Muscle of arm (tissue), 12 donors: ENCODE results near the gene NEDD9. TPM values are rescaled to one million over a fixed set of nuclear protein-coding genes. Genes with fewer than 3 reads are reported as not detected.
A peak's percentile ranks its signal among the peaks of the same experiment; 100 is the strongest.

Experiments
- DNase-seq: peaks from one replicate; pipeline ENCODE4 v3.0.0-alpha.2; 2013
- polyA plus RNA-seq, 12 donors: library from polyadenylated mRNA; unstranded; fragments of 120-200 nt; gene quantifications; one replicate each; pipeline ENCODE4 v1.2.1, GENCODE V29; 2013; ENCODE audit not compliant: insufficient read length in 12 of 12

Gene NEDD9
- polyA plus RNA-seq, 12 donors = 8.6 to 46.0 (median 12.2) TPM; not detected in 1

DNA sequence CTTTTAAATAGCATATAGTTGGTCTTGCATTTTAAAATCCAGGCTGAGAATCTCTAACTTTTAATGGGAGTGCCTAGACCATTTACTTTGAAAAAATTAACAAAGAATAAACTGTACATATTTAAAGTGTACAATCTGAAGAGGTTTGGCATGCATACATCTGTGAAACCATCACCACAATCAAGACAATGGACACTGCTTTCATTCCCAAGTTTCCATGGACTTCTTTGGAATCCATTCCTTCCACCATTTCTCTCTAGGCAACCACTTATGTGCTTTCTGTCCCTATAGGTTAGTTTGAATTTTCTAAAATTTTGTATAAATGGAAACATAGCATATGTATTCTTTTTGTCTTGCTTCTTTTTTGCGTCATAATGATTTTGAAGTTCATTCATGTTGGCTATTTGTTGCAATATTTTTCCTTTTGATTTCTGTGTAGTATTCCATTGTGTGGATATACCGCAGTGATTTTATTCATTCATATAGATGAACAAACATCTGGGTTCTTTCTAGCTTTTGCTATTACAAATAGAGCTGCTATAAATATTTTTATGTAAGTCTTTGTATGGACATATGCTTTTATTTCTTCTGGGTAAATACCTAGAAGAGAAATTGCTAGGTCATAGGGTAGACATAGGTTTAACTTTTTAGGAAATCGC, 50.9 kb downstream of the NEDD9 start:
- no peak for DNase-seq

DNA sequence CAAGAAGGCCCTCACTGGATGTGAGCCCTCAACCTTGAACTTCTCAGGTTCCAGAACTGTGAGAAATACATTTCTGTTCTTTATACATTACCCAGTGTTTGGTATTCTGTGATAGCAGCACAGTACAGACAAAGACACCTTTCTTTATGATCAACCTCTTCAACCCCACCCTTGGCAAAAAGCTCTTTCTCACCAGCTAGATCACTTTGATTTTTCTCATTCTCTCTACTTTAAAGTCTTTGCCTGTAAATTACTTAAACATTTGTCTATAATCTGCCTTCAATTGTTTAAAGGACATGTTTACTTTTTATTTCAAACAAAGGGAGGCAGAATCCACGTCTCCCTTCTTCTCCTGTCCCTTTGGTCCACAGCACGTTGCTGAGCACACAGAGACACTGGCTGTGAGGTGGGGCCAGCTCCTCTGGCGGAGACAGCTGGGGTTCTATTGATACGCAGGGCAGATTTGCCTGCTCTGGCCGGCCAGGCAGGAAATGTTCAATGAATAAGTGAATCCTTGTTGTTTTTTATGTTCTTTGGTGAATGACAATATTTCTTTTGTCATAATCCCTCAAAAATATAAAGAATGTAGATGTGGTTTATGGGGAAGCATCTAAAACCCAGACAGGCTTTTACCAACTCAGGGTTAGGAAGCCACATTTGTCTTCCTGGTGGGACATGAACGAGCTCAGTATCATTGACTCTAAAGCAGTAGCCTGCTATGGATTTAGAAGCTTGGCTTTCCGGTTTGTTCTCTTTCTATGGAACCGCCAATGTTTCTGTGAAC, 52.9 kb downstream of the NEDD9 start:
- DNase-seq = no peak

DNA sequence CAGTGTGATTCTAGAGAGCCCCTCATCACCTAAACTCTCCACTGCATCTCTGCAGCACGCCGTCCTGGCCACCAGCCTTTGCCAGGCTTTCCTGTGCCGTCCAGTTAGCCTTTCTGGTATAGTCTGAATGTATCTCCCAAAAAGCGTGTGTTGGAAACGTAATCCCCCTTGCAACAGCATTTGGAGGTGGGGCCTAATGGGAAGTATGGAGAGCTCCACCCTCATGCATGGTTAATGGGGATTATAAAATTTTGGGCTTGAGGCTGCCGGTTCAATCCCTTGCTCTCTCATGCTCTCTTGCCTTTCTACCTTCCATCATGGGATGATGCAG, 53.4 kb downstream of the NEDD9 start:
- DNase-seq = no peak

DNA sequence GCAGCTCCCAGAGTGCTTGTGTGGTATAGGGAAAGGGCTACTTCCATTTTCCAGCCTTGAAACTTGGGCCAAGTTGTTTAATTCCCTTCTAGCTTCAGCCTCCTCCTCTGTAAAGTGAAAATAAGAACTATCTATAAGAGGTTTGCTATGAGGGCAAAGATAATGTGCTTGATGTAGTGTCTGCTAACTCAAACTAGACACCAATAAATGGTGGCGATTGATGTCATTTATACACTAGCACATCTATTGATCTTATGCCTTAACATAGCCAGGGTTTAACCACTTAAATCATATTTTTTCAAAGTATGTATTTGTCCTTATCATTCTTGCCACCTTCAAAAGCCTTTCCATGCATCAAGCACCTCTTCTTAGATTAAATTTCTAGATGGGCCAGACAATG, 55.2 kb downstream of the NEDD9 start:
- no peak for DNase-seq

DNA sequence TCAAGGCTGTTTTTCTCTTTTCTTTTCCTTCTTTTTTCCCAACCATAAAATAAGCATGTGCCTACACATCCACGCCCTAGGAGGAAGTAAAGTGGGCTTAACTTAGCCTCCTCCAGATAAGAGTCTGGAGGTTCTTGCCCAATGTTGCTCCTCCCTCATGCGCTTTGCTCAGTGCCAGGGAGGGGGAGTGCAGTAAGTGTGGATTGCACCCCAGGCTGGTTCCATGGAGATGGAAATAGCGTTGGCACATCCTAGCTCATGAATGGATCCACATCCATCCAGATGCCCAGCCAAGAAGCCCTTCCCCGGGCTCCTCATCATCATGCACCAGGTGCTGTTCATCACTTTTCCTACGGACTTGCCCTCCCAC, 58.2 kb downstream of the NEDD9 start:
- DNase-seq = no peak

DNA sequence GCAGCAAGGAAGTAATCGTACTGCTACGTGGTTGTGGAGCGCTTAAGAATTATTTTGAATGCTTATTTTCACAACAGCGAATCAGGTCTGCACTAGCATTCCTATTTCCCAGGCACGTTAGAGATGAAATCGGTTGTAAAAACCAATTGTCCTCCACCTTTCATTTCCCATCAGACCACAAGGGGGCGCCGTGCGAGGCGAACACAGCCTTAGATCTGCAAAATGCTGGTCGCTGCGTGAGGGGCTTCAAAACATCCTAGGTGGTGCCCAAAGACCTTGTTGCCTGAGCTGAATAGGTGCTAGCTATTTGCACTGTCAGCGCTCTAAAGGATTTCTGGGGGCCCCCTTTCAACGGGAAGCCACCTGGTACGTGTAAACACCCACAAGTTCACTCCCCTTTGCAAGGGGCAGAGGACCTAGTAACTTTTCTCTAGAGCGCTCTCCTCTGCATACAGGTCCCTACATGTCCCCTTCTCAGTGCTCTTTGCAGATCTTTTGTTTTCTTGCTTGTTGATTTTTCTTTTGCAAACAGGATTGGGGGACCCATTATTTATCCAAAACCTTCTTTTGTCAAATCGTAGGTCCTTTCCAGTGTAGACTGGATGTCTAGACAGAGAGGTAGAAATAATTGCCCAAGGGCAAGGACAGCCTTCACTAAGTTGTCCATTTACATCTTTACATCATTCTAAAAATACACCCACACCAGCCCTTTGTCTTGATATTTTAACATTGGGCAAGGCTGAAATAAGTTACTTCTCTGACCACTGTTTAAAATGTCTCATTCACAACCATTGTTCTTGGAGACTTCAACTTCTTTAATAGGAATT, 59.8 kb downstream of the NEDD9 start:
- peak; percentile 54 for DNase-seq

DNA sequence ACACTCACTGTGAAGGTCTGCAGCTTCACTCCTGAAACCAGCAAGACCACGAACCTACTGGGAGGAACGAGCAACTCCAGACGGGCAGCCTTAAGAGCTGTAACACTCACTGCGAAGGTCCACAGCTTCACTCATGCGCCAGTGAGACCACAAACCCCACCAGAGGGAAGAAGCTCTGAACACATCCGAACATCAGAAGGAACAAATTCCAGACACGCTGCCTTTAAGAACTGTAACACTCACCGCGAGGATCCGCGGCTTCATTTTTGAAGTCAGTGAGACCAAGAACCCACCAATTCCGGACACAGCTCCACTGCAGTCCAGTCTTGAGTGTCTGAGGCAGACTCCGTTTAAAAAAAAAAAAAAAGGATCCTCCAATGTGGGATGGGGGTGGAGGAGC, 60.5 kb downstream of the NEDD9 start:
- DNase-seq = no peak

DNA sequence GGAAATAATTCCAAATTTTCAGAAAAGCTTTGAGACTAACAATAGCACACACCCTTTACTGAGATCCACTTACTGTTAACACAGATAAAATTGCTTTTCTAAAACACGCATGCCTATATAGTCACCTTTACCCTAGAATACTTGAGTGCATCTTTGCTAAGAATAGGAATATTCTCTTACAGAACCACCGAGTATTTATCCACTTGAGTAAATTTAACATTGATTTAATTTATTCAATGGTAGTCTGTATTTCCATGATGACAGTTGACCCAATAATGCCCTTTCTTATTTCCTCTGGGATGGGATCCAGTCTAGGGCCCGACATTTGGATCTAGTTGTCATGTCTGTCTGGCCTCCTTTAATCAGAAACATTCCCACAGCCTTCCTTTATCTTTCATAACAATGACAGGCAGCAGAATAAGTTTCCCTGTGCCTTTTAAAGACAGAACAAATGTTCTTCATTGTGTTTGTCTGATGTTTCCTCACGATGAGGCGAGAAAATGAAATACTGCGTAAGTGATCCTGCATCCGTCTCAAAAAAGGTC, 64.3 kb downstream of the NEDD9 start:
- DNase-seq = no peak

DNA sequence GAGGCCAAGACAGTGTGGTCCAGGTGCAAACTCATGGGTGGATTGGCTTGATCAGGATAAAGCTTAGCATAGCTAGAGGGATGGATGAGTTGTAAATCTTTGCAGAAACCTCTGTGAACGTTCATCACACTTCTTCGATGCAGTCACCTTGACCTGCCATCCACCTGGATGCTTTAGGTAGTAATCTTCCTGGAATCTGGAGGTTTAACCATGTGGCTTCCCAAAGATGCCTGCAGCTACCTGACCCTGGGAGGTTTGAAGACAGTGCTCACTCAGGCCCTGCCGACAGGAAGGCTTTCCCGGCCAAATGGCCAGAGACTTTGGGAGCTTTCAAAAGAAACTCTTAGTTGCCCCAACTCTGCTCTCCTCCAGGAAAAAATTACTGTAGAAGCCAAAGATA, 65.5 kb downstream of the NEDD9 start:
- DNase-seq = no peak

DNA sequence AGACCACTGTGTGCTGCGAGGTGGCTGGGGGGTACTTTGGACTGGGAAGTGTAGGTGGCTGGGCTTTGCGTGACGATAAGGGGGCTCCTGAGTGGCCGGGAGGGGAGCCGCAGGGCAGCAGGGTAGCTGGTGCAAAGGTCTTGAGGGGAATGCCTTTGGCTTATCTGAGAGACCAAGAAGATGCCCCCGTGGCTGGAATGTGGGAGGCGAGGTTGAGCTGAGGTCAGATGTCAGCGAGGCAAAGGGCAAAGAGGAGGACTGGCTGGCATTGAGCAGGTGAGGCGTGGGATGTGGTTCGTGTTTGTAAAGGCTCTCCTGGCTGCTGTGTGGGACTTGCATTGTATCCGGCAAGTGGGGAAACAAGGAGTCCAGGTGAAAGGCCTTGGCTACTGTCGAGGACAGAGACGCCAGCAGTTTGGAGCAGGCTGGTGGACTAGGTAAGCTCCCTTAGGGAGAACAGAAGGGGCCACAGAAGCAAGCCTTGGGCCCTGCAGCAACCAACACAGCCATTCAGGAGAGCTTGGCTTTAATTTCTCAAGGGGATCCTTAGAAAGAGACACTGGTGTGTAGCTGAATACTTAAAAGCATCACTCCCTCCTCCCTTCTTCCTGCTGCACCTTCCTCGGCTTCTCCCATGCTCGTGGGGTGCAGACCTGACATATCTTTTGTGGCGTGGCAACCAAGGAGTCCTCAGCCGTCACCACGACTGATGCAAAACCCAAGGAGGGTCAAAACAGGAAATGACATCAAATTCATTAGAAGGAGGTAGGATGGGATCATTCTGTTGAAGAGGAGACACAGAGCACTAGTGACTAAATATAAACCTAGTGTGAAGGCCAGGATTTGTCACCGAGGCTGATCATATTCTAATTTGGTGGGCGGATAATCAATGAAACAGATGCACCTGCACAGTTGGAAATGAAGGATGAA, 67.5 kb downstream of the NEDD9 start:
- no peak for DNase-seq

DNA sequence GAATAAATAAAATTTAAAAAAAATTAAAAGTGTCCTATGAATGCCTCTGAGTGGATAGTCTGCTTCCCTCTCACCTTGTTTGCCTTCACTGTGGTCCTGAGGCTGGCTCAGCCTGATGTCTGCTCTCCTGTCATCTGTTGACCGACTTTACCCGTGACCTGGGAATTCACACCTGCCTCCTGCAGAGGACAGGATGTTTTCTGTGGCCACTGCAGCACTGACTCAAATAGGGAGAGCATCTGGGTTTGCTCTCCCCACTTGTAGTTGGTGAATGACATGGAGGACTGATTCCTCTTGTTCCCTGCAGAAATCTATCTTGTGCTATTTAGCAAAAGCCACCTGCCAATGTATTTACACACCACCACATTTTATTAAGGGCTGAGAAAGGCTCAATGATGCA, 68.5 kb downstream of the NEDD9 start:
- no peak for DNase-seq

DNA sequence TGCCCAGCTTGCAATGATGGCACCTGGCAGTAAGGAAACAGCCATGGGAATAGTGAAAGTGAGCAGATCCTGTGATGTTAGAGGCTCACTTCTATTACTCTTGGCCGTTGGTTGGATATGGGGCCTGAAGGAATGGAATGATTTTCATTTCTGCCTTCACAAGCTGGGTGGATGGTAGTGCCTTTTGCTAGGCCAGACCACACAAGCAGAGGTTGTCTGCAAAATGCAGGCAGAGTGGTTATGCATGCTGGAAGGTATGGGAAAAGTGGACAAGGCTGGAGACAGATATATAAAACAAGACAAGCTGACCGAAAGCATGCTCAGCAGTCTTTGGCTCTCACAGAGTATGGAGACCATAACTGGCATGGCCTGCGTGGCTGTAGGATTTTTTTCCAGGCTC, 70.2 kb downstream of the NEDD9 start:
- no peak for DNase-seq

DNA sequence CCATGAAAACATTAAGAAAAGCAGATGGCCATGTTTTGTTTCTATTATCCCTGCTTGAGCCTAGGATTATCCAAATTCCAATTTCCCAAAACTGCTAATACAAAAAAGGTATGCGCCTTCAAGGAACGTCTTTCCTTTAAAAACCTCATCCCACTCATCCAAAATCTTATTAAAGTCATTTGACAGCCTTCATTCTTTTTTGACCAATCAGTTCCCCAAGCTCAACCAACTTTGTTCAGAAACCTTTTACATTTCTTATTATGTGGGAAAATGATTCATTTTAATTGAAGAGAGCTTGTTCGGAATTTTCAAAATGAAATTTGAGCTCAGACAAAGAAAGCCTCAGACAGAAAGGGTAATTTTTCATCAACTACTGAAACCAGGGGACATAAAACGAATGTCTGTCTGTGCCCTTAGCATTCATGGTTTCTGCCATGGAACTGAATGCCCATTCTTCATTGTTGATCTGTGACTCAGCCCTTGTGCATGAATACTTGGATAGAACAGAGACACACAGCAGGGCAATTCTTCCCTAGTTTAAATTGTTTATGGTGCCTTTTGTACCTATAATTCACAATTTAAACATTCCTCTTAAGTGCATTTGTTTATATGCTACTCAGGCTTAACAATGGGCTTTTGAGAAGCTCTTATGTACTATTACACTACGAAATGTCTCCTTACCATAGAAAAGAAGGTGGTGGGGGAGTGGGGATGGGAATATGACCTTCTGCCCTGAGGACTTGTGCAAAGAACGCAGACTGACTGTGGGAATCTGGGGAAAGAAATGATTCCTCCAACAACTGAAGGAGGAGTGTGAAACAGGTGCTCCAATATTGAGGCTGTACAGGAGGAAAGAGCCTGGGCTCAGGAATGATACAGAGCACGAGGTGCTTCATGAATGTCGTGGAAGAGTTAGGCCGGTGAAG, 71.2 kb downstream of the NEDD9 start:
- DNase-seq = no peak

DNA sequence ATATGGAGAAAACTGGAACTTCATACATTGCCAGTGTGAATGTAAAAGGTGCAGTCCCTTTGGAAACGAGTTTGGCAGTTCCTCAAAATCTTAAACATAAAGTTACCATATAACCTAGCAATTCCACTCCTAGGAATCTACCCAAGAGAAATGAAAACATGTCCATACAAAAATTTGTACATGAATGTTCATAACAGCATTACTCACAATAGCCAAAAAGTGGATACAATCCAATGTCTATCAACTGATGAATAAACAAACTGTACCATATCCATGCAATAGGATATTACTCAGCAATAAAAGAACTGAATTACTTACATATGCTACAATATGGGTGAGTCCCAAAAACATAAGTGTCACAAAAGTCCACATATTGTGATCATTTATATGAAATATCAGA, 72.3 kb downstream of the NEDD9 start:
- DNase-seq = no peak

DNA sequence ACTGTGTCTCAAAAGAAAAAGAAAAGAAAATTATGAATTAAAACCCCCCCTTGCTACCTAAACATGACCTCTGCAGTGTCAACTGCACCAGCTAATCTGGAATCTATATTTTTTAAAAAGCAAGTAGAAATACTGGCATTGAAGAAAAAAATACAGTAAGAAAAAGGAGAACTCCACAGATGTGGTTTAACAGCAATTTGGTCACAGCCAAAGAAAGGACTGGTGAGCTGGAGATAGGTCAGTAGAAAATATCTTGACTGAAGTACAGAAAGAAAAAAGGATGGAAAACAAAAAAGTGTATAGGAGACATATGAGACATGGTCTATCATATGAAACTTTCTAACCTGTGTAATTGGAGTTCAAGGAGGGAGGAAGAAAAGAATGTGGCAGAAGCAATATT, 76.9 kb downstream of the NEDD9 start:
- DNase-seq = no peak

DNA sequence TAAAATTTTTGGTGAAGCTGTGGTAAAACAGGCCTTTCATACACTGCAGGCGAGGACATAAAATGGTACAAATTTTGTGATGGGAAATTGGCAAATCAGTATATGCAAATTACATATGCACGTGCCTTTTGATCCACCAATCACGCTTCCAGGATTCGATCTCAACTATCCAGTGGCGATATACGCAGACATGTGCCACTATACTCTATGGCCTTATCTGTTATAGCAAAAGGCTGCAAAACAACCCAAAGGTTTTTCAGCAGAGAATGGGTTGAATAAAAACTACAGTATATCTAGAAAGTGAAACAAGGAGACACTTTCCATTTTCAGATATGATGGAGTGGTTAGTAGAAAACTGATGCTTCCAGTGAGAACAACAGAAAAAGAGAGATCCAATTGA, 79.0 kb downstream of the NEDD9 start:
- DNase-seq = no peak

DNA sequence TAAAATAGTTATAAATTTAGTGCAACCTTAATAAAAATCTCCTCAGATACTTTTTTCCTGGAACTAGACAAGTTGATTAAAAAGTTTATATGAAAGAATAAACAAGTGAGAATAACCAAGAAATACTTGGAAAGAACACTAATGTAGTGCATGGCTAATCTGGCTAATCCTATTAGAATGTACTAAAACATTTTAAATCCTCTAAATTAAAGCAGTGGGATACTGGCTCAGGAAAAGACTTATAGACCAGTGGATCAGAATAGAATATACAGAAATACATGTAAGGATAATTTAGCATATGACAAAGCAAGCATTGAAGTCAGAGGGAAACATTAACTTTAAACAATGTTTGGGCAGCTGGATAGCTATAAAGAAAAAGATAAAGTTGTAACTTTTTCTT, 79.9 kb downstream of the NEDD9 start:
- DNase-seq = no peak

DNA sequence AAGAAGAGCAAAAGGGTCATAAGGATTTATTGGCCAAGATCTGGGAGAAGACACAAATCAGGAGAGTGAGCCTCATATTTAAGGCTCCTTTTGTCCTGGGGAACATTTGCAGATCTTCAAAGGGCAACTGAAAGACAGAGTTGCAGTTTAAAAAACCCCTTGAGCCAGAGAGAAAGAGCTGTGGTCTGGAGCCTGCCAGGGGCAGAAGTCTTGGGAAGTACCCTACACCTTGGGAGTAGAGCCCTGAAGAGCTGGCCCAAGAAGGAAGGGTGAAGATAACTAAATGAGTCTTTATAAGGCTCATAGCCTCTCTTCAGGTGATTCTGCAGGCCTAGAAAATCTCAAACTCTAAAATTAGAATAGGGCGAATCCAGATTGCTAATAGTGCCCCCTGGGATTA, 81.0 kb downstream of the NEDD9 start:
- no peak for DNase-seq

DNA sequence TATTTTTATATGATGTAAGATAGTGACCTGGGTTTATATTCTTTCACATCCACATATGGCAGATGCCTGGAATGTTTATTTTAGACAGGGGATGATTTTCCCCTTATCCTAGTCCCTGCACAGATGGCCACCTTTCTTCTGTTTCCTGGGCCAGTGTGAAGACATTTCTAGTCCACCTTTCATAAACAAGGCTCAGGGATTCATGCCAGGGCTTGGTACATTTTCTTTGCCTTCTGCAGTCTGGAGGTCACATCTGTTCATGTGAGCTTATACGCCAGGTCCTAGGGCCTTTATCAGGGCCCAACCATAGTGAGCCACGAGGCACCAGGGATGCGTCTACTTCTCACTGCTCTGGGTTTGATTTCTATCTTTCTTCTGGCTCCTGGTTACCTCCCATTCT, 82.9 kb downstream of the NEDD9 start:
- DNase-seq = no peak

DNA sequence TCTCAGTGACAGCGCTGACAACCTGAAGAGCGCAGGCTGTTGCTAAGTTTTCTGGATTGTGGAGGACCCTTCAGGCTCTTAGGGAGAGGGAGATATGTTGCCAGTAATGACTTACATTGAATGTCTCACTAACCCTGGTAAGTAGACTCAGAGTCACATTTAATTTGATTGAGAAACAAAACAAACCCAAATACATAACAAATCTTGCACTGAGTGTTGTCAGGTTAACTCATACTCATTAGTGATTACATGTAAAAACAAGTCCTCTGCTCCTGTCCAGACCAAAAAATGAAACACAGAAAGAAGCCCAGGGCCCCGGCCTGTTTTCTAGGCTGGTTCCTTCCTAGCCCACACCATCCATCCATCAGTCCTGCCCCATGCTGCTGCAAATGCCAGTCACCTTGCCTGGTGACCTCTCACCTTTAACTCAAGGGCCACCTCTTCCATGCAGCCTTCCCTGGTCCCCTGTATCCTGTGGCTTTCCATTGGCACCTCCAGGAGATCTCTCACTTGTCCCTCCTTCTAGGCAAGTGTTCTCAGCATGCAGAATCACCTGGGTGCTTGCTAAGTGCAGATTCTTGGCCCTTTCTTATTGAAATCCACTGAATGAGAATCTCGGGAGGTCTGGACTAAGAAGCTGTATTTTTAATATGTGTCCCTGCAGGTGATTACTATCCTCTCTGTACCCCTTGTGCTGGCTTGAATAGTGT, 86.2 kb downstream of the NEDD9 start:
- no peak for DNase-seq
